Measurements from ENCODE around the gene ERF. TPM values are rescaled to one million over a fixed set of nuclear protein-coding genes. Genes with fewer than 3 reads are reported as not detected.
A peak's percentile ranks its signal among the peaks of the same experiment; 100 is the strongest.

ERF gene
- total and polyA plus RNA-seq, 10 of the 15 experiments (the other 5 are each of a cell fraction or from before 2014, with no cell fraction given) = 0.02 to 51.8 (median 14.4) TPM

GRCh38 chr19:42239544-42240220 lies 15.2 kb downstream of the ERF start:
- H2AFZ ChIP-seq (ENCODE audit: control insufficient read depth, low read depth, low read length) = no peak overlapping the region
- in situ Hi-C loops (cut with MboI) (no loop called here), intact Hi-C loops (cut with micrococcal nuclease; ENCODE audit: unreplicated experiment) (loop anchor here (5.0 kb wide), 1 partner anchor 107 kb away; the partner anchor contains the start of gene POU2F2)
- no peak for TF ChIP-seq ESRRA (IDR thresholded peaks at IDR 0.05; ENCODE audit: low read length)
- TF ChIP-seq ZNF384 (IDR thresholded peaks at IDR 0.05; ENCODE audit: borderline replicate concordance, low read depth, low read length) = no peak
- TF ChIP-seq CEBPZ (IDR thresholded peaks at IDR 0.05; ENCODE audit: low read depth, low read length) = no peak
- TF ChIP-seq ZNF622 (IDR thresholded peaks at IDR 0.05) = no peak
- TF ChIP-seq NFIC (IDR thresholded peaks at IDR 0.05; ENCODE audit: low read depth, low read length) = no peak
- no peak for TF ChIP-seq ZBTB40 (IDR thresholded peaks at IDR 0.05; ENCODE audit: borderline replicate concordance)
- TF ChIP-seq NBN (IDR thresholded peaks at IDR 0.05) = no peak
- no peak for TF ChIP-seq SUPT20H (IDR thresholded peaks at IDR 0.05; ENCODE audit: borderline replicate concordance, control insufficient read depth, low read depth, low read length)
- peaks cover 11 to 21% of the 10 kb centered on the region in 2 experiments; a peak in 3 of 4 replicates for H3K36me3 ChIP-seq (ENCODE audit: control insufficient read depth in 2 of 2, insufficient read depth in 2 of 2, low read length in 1 of 2)
- H3K27me3 ChIP-seq (replicated peaks in 1 of 2; ENCODE audit: control insufficient read depth in 2 of 2, insufficient read depth in 2 of 2, low read length in 1 of 2) = no peaks in the 10 kb centered on the region
- ATAC-seq = no peak
- DNase-seq (ENCODE audit: low read depth, low spot score) = no peak
- no peaks in the 10 kb centered on the region for H3K9me3 ChIP-seq (replicated peaks; ENCODE audit: control insufficient read depth, insufficient read depth, low read length)
- H3K9ac ChIP-seq (ENCODE audit: control insufficient read depth, insufficient read depth, low read length) = no peak overlapping the region
- ChIA-PET POLR2A (interaction anchor here (0.5 to 1.4 kb wide), 3 partner anchors 24 to 998 kb away, joined by 3 to 5 read pairs (median 4); no protein-coding TSS in a partner anchor), SMC1A (ENCODE audit: uncharacterized antibody, unreplicated experiment) (interaction anchor here (0.7 to 1.7 kb wide), 10 partner anchors 19 to 107 kb away, joined by 3 to 7 read pairs (median 4); partner anchors contain the start of genes DEDD2, POU2F2 and ZNF526), RAD21 (ENCODE audit: unreplicated experiment) (interaction anchor here (4.5 kb wide), 1 partner anchor 107 kb away, joined by 25 read pairs; the partner anchor contains the start of gene POU2F2), CTCF (interaction anchor here (0.6 to 2.8 kb wide), 7 partner anchors 13 to 131 kb away, joined by 3 to 13 read pairs (median 4); partner anchors contain the start of gene POU2F2)
- peaks cover 38% of the 10 kb centered on the region for H3K79me2 ChIP-seq (ENCODE audit: control insufficient read depth, insufficient read depth, low read length)
- BruUV-seq (replicated peaks) = no TSS peak
- no peaks in the 10 kb centered on the region for H4K20me1 ChIP-seq (ENCODE audit: control insufficient read depth, insufficient read depth)
- FAIRE-seq = no peak
- H3K4me3 ChIP-seq = no peak overlapping the region
- no peak overlapping the region for H3K27ac ChIP-seq (ENCODE audit: control insufficient read depth, insufficient read depth)
- H3K4me1 ChIP-seq (ENCODE audit: control insufficient read depth, insufficient read depth, low read length) = peaks cover 10% of the 10 kb centered on the region; the same call in 1 of the 2 replicates
- H3K4me2 ChIP-seq (ENCODE audit: control insufficient read depth, insufficient read depth) = 0 out of 2 replicates have a peak overlapping the region, but pooled peaks have one; percentile 1
- 95% methylated on average over 10 of the region's 10 CpGs for WGBS (ENCODE audit: insufficient coverage, insufficient replicate concordance, low lambda C conversion rate, missing lambda C conversion rate)
